ENCODE measurements around the gene FARP1. TPM values are rescaled to one million over a fixed set of nuclear protein-coding genes. Genes with fewer than 3 reads are reported as not detected.

Gene FARP1
- total and polyA plus RNA-seq, 2 of the 8 experiments (the other 6 are each of a cell fraction or from before 2014, with no cell fraction given) = 24.7 to 104 TPM

DNA sequence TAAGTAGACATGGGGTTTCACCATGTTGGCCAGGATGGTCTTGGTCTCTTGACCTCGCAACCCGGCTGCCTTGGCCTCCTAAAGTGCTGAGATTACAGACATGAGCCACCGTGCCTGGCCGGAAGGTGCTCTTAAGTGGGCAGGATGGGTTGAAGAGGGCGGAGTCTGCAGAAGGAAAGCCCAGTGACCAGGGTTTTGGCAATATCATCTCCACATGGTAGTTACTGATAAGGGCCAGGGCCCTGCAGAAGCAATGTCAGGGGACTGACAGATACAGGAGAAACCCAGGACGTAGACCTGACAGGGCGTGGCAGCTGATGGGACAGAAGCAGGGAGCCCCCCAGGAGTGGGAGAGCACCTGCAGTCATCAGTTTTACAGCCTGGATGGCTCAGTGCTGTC is 79.9 kb downstream of the FARP1 start:
- Histone ChIP-seq H3K4ac (replicated peaks; ENCODE audit: insufficient read length, low read depth, low read length) (no peak overlapping the region), H2BK120ac (replicated peaks; ENCODE audit: low read depth, low read length) (no peak overlapping the region), H3K27ac (ENCODE audit: low read depth, low read length) (no peak overlapping the region), H3K9me3 (ENCODE audit: insufficient read depth in 2 of 2, low read depth in 1 of 2, low read length in 1 of 2) (no peaks in the 10 kb centered on the region), H2BK15ac (ENCODE audit: low read length) (no peak overlapping the region), H3K9ac (replicated peaks in 1 of 4; ENCODE audit: extremely low read depth in 1 of 4, low read depth in 3 of 4, low read length in 3 of 4) (no peak overlapping the region), H3K79me2 (ENCODE audit: control insufficient read depth in 1 of 2, insufficient read depth in 2 of 2, low read length in 2 of 2) (peaks cover 3 to 58% of the 10 kb centered on the region in 2 experiments; a peak in 3 of 4 replicates), H3K36me3 (ENCODE audit: control insufficient read depth in 2 of 4, insufficient read depth in 4 of 4, low read length in 3 of 4) (peaks cover 0 to 4% (median 0%) of the 10 kb centered on the region in 4 experiments; a peak in 1 of 8 replicates), H2AFZ (ENCODE audit: low read length) (no peak overlapping the region), H3K18ac (ENCODE audit: extremely low read depth, low read length) (no peak overlapping the region), H2BK20ac (ENCODE audit: low read length) (no peak overlapping the region), H2AK5ac (ENCODE audit: low read depth, low read length) (no peak overlapping the region), H4K5ac (ENCODE audit: insufficient read length, low read depth, low read length) (no peak overlapping the region), H3K4me2 (ENCODE audit: insufficient read depth in 1 of 2, low read depth in 2 of 2, low read length in 2 of 2) (no peak overlapping the region), H3K27me3 (replicated peaks in 1 of 4; ENCODE audit: control insufficient read depth in 3 of 4, extremely low read depth in 1 of 4, insufficient read depth in 3 of 4, low read length in 3 of 4) (no peaks in the 10 kb centered on the region), H4K8ac (ENCODE audit: extremely low read depth, insufficient read depth, low read length) (no peak overlapping the region), H4K20me1 (replicated peaks in 1 of 2; ENCODE audit: control insufficient read depth in 1 of 2, insufficient read depth in 2 of 2, low read length in 2 of 2) (peaks cover 2 to 3% of the 10 kb centered on the region in 2 experiments), H2BK5ac (ENCODE audit: low read depth, low read length) (no peak overlapping the region), H4K91ac (replicated peaks; ENCODE audit: insufficient read length, low read length) (no peak overlapping the region), H3K23ac (ENCODE audit: insufficient read length) (no peak overlapping the region), H2BK12ac (ENCODE audit: low read depth, low read length) (no peak overlapping the region), H3K79me1 (ENCODE audit: low read depth, low read length) (peaks cover 5% of the 10 kb centered on the region; the same call in 1 of the 2 replicates), H3K23me2 (ENCODE audit: low read depth, low read length) (no peaks in the 10 kb centered on the region), H3K56ac (replicated peaks; ENCODE audit: insufficient read length, low read depth, low read length) (no peak overlapping the region), H3K14ac (ENCODE audit: insufficient read length) (no peak overlapping the region), H3K4me3 (ENCODE audit: extremely low read depth in 1 of 4, insufficient read depth in 2 of 4, low read depth in 3 of 4, low read length in 4 of 4) (no peak overlapping the region), H3K4me1 (replicated peaks in 1 of 4; ENCODE audit: control insufficient read depth in 3 of 4, insufficient read depth in 4 of 4, low read length in 3 of 4) (no peaks in the 10 kb centered on the region)
- 93% methylated on average over 7 of the region's 7 CpGs; no CpG with 5 or more reads in 1 of the 2 experiments for WGBS, 2 experiments (ENCODE audit: extremely low coverage in 1 of 2, insufficient coverage in 1 of 2, insufficient read length in 1 of 2, insufficient replicate concordance in 2 of 2, low coverage in 1 of 2, low lambda C conversion rate in 2 of 2, missing lambda C conversion rate in 1 of 2)
- no peak for TF ChIP-seq NRF1 (IDR thresholded peaks at IDR 0.05; ENCODE audit: low read depth, low read length)
- no peak for TF ChIP-seq SIX5 (IDR thresholded peaks at IDR 0.05; ENCODE audit: low read depth, low read length)
- TF ChIP-seq PHF8 (conservative IDR thresholded peaks at IDR 0.05; ENCODE audit: low read depth, low read length) = no peak
- no peak for TF ChIP-seq CHD2 (IDR thresholded peaks at IDR 0.05; ENCODE audit: low read length)
- POLR2A ChIA-PET (ENCODE audit: partially characterized antibody) = no interaction called here
- DNase-seq (ENCODE audit: low read depth in 1 of 2, low spot score in 2 of 2) = no peak
- FAIRE-seq = no peak
- CTCF ChIA-PET (ENCODE audit: partially characterized antibody) = no interaction called here

All from H1 (cell line).